ENCODE results near the gene OSGIN1.

The OSGIN1 gene

GRCh38 chr16:84004442-84004841 lies 51.4 kb downstream of the OSGIN1 start:
- TF ChIP-seq, protein P1, sequence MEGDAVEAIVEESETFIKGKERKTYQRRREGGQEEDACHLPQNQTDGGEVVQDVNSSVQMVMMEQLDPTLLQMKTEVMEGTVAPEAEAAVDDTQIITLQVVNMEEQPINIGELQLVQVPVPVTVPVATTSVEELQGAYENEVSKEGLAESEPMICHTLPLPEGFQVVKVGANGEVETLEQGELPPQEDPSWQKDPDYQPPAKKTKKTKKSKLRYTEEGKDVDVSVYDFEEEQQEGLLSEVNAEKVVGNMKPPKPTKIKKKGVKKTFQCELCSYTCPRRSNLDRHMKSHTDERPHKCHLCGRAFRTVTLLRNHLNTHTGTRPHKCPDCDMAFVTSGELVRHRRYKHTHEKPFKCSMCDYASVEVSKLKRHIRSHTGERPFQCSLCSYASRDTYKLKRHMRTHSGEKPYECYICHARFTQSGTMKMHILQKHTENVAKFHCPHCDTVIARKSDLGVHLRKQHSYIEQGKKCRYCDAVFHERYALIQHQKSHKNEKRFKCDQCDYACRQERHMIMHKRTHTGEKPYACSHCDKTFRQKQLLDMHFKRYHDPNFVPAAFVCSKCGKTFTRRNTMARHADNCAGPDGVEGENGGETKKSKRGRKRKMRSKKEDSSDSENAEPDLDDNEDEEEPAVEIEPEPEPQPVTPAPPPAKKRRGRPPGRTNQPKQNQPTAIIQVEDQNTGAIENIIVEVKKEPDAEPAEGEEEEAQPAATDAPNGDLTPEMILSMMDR (conservative IDR thresholded peaks at IDR 0.05; ENCODE audit: low read depth, low read length) = no peak
- H3K4me3 ChIP-seq (ENCODE audit: low read depth, low read length) = no peak overlapping the region
- no peak for DNase-seq (ENCODE audit: low read depth)

- no peak for DNase-seq (ENCODE audit: low read depth)
- no peak overlapping the region for H3K4me3 ChIP-seq (ENCODE audit: low read depth, low read length)
- TF ChIP-seq, protein P1 (conservative IDR thresholded peaks at IDR 0.05; ENCODE audit: low read depth, low read length) = no peak
Measured at GRCh38 chr16:84005391-84005790, 52.4 kb downstream of the OSGIN1 start.

GRCh38 chr16:84007520-84007919 lies 54.5 kb downstream of the OSGIN1 start:
- DNase-seq (ENCODE audit: low read depth) = no peak
- H3K4me3 ChIP-seq (ENCODE audit: low read depth, low read length) = no peak overlapping the region
- TF ChIP-seq, protein P1 (conservative IDR thresholded peaks at IDR 0.05; ENCODE audit: low read depth, low read length) = no peak

DNA sequence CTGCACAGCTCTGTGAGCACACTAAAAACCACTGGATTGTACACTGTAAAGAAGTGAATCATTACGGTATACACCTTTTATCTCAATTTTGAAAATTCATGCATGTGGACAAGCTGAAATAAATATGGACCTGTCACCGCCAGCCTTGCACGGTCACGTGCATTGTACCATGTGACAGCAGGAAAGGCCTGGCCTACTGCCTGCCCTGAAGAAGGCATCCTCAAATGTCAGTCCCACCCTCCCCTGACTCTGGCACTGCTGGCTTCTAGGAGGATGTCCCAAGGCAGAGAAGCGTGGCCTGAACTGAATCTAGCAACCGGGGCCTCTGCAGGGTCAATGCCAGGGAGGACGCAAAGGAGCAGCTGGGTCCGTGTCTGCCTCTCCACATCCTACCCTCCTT lies 54.9 kb downstream of the OSGIN1 start:
- no peak for DNase-seq (ENCODE audit: low read depth)
- TF ChIP-seq, protein P1 (conservative IDR thresholded peaks at IDR 0.05; ENCODE audit: low read depth, low read length) = no peak
- no peak overlapping the region for H3K4me3 ChIP-seq (ENCODE audit: low read depth, low read length)

DNA sequence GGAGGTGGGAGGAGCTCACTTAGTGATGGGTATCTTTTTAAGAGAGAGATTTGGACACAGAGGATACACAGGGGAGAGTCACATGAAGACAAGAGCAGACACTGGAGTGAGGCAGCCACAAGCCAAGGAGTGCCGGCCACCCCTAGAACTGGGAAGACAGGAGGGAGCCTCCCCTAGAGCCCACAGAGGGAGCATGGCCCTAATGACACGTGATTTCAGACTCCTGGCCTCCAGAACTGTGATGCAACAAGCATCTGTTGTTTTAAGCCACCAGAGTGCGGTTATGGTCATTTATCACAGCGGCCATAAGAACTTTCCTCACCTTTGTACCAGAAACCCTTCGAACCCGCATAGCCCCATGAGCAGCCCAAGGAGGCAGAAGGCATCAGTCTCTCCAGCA lies 56.2 kb downstream of the OSGIN1 start:
- DNase-seq (ENCODE audit: low read depth) = no peak
- no peak overlapping the region for H3K4me3 ChIP-seq (ENCODE audit: low read depth, low read length)
- TF ChIP-seq, protein P1 (conservative IDR thresholded peaks at IDR 0.05; ENCODE audit: low read depth, low read length) = no peak

GRCh38 chr16:84013787-84014569 lies 60.9 kb downstream of the OSGIN1 start:
- TF ChIP-seq, protein P1 (conservative IDR thresholded peaks at IDR 0.05; ENCODE audit: low read depth, low read length) = no peak
- H3K4me3 ChIP-seq (ENCODE audit: low read depth, low read length) = no peak overlapping the region
- peak; percentile 70 for DNase-seq (ENCODE audit: low read depth)

Measured in choroid plexus epithelial cell (primary cell).